Small intestine (tissue), 4 donors: ENCODE results near the gene TXNDC9. TPM values are rescaled to one million over a fixed set of nuclear protein-coding genes. Genes with fewer than 3 reads are reported as not detected.

Experiments
- polyA plus RNA-seq, 4 donors: library from polyadenylated mRNA; stranded (reverse) in 3 of 4; unstranded in 1 of 4; fragments of 200-250 nt in 3 of 4; fragments of 120-200 nt in 1 of 4; gene quantifications; one replicate each; pipeline versions ENCODE4 v1.2.1 to v1.2.3, GENCODE V29; 2013
- donor health status: healthy with polysubstance abuse.
- donor health status: Bipolar disorder and iron deficiency.
- donor health status: healthy.

TXNDC9 gene
- polyA plus RNA-seq, 4 donors = 25.1 to 34.0 (median 29.6) TPM

Other genes starting within 250 kb of the TXNDC9 start
- 10 to 100 TPM in 1 of 4 donors, 1 to 10 TPM in 3; 1.4 to 10.0 (median 5.2) TPM for gene C2orf15, start 194.6 kb downstream of the TXNDC9 start, polyA plus RNA-seq
- 10 to 100 TPM in 1 of 4 donors, 1 to 10 TPM in 3; 2.2 to 10.2 (median 2.3) TPM for gene TSGA10, start 181.4 kb downstream of the TXNDC9 start, polyA plus RNA-seq
- 10 to 100 TPM in 3 of 4 donors, 1 to 10 TPM in 1; 7.0 to 18.2 (median 11.8) TPM for gene LIPT1, start 181.4 kb downstream of the TXNDC9 start, polyA plus RNA-seq
- gene MITD1, start 155.3 kb downstream of the TXNDC9 start, polyA plus RNA-seq = 10 to 100 TPM; 27.6 to 51.2 (median 34.4) TPM
- 10 to 100 TPM; 19.7 to 39.5 (median 24.0) TPM for gene MRPL30, start 155.1 kb downstream of the TXNDC9 start, polyA plus RNA-seq
- gene LYG2, start 80.7 kb downstream of the TXNDC9 start, polyA plus RNA-seq = under 1 TPM in 1 of 4 donors, not detected in 3; 0.10 TPM
- 10 to 100 TPM in 1 of 4 donors, 1 to 10 TPM in 3; 1.5 to 14.3 (median 3.6) TPM for gene LYG1, start 35.1 kb downstream of the TXNDC9 start, polyA plus RNA-seq
- 10 to 100 TPM; 21.0 to 43.0 (median 32.1) TPM for gene EIF5B, start 1.1 kb upstream of the TXNDC9 start, polyA plus RNA-seq
- gene REV1, start 153.7 kb upstream of the TXNDC9 start, polyA plus RNA-seq = 10 to 100 TPM in 3 of 4 donors, 1 to 10 TPM in 1; 9.7 to 40.1 (median 17.8) TPM